ENCODE results near the gene TBC1D17. TPM values are rescaled to one million over a fixed set of nuclear protein-coding genes. Genes with fewer than 3 reads are reported as not detected.

TBC1D17 gene
- total RNA-seq, 1 donor from 2014 or later = 33.9 TPM

DNA sequence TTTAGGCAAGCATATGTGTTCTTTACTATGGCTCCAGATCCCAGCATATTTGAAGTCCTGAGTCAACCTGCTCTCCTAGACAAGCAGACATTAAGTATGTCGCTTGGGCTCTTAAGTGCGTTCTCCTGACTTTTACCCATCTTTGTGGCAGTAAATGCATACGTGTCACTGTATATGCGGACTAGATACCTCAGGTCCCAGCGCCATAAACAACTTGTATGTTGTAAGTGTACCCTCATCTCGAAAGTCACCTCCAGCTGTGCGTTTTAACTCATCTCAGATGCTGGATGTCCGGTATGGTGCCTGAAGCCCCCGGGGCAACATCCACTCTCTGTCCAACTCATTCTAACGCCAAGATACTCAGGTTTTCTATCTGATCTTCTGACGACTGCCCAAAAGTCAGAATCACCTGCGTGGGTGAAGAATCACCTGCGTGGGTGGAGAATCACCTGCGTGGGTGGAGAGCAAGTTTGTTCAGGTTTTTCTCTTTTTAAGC lies 24.8 kb upstream of the TBC1D17 start:
- peaks cover 3% of the 10 kb centered on the region for H3K9me3 Mint-ChIP-seq
- peaks cover 21% of the 10 kb centered on the region for H3K36me3 Mint-ChIP-seq
- H3K4me3 Mint-ChIP-seq = peak overlapping the region; percentile 94
- peaks cover 18% of the 10 kb centered on the region for H3K4me1 Mint-ChIP-seq (ENCODE audit: unreplicated experiment)
- peak overlapping the region; percentile 90 for H3K27ac Mint-ChIP-seq
- DNase-seq (ENCODE audit: extremely low spot score, unreplicated experiment) = no peak
- H3K27me3 Mint-ChIP-seq = no peaks in the 10 kb centered on the region
- TF ChIP-seq, protein P1, sequence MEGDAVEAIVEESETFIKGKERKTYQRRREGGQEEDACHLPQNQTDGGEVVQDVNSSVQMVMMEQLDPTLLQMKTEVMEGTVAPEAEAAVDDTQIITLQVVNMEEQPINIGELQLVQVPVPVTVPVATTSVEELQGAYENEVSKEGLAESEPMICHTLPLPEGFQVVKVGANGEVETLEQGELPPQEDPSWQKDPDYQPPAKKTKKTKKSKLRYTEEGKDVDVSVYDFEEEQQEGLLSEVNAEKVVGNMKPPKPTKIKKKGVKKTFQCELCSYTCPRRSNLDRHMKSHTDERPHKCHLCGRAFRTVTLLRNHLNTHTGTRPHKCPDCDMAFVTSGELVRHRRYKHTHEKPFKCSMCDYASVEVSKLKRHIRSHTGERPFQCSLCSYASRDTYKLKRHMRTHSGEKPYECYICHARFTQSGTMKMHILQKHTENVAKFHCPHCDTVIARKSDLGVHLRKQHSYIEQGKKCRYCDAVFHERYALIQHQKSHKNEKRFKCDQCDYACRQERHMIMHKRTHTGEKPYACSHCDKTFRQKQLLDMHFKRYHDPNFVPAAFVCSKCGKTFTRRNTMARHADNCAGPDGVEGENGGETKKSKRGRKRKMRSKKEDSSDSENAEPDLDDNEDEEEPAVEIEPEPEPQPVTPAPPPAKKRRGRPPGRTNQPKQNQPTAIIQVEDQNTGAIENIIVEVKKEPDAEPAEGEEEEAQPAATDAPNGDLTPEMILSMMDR (conservative IDR thresholded peaks at IDR 0.05) = no peak

DNA sequence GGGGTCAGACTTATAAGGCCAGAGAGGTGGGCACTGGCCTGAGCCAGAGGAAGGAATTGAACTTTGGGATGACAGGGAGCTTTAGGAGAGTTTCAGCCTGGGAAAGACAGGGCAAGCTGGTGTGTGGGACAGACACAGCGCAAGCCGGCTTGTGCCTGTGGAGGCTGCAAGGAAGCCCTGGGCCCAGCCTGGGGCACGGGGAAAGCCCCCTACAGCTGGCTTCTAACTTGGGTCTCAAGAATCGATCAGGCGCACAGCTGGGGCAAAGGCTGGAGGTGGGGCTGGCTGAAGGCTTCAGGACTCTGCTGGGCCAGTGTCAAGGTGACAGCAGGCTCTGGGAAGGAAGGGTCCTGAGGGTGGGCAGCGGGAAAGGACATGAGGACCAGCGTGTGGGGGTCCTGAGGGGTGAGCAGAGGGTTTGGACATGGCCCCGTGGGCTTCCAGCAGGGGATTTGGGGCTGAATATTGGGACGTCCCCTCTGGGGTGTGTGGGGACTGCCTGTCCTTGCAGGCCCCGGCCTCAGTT lies 23.6 kb upstream of the TBC1D17 start:
- TF ChIP-seq, protein P1 (conservative IDR thresholded peaks at IDR 0.05) = no peak
- DNase-seq (ENCODE audit: extremely low spot score, unreplicated experiment) = no peak
- Mint-ChIP-seq H3K27me3 (no peaks in the 10 kb centered on the region), H3K4me1 (ENCODE audit: unreplicated experiment) (peaks cover 18% of the 10 kb centered on the region), H3K4me3 (peak overlapping the region; percentile 81), H3K36me3 (peaks cover 21% of the 10 kb centered on the region), H3K27ac (peak overlapping the region; percentile 68), H3K9me3 (peaks cover 2% of the 10 kb centered on the region)

DNA sequence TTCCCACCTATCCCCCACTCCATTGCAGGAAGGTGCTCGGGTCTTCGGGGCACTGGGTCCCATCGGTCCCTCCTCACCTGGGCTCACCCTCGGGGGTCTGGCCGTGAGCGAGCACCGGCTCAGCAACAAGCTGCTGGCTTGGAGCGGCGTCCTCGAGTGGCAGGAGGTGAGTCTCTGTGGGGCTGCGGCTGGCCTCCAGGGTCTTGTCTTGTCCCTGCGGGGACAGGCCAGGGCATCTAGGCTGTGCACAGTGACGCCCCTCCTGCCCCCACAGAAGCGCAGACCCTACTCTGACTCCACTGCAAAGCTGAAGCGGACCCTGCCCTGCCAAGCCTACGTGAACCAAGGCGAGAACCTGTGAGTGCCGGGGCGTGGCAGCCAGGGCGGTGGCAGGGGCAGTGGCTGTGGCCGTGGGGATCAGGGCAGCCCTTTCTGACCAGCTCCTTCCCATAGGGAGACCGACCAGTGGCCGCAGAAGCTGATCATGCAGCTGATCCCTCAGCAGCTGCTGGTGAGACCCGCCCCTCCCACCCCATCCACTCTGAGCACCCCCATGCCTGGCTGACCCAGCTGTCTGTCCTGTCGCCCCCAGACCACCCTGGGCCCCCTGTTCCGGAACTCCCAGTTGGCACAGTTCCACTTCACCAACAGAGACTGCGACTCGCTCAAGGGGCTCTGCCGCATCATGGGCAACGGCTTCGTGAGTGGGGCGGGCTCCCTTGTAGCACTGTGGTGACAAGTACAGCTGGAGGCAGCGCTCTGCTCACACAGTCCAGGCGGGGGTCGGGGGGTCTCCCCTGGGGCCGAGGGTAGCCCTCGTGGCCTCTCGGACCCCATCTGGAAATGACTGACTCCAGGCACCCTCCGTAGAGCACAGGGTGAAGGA lies 22.9 kb upstream of the TBC1D17 start:
- Mint-ChIP-seq H3K27me3 (no peaks in the 10 kb centered on the region), H3K27ac (no peak overlapping the region), H3K36me3 (peaks cover 19% of the 10 kb centered on the region), H3K4me3 (no peak overlapping the region), H3K4me1 (ENCODE audit: unreplicated experiment) (peaks cover 18% of the 10 kb centered on the region), H3K9me3 (no peaks in the 10 kb centered on the region)
- DNase-seq (ENCODE audit: extremely low spot score, unreplicated experiment) = no peak
- TF ChIP-seq, protein P1 (conservative IDR thresholded peaks at IDR 0.05) = no peak

DNA sequence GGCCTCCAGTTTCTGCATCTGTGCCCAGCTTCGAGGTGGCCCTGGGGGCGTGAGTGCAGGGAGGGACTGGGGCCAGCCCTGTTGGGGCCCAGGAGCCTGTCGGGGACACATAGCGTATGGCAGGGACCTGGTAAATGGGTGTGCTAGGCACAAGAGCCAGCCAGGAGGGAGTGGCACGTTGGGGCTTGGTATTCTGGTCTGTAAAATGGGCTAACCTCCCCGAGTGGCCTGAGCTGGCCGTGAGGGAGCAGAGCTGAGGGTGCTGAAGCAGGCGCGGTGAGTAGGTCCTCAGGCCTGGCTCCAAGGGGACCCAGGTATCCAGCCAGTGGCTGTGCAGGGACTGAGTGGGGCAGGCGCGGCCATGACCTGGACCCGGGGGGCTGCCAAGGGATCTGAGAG lies 22.2 kb upstream of the TBC1D17 start:
- Mint-ChIP-seq H3K27me3 (no peaks in the 10 kb centered on the region), H3K4me3 (no peak overlapping the region), H3K9me3 (no peaks in the 10 kb centered on the region), H3K4me1 (ENCODE audit: unreplicated experiment) (peaks cover 14% of the 10 kb centered on the region), H3K36me3 (peaks cover 12% of the 10 kb centered on the region), H3K27ac (peak overlapping the region; percentile 63)
- TF ChIP-seq, protein P1 (conservative IDR thresholded peaks at IDR 0.05) = no peak
- no peak for DNase-seq (ENCODE audit: extremely low spot score, unreplicated experiment)

DNA sequence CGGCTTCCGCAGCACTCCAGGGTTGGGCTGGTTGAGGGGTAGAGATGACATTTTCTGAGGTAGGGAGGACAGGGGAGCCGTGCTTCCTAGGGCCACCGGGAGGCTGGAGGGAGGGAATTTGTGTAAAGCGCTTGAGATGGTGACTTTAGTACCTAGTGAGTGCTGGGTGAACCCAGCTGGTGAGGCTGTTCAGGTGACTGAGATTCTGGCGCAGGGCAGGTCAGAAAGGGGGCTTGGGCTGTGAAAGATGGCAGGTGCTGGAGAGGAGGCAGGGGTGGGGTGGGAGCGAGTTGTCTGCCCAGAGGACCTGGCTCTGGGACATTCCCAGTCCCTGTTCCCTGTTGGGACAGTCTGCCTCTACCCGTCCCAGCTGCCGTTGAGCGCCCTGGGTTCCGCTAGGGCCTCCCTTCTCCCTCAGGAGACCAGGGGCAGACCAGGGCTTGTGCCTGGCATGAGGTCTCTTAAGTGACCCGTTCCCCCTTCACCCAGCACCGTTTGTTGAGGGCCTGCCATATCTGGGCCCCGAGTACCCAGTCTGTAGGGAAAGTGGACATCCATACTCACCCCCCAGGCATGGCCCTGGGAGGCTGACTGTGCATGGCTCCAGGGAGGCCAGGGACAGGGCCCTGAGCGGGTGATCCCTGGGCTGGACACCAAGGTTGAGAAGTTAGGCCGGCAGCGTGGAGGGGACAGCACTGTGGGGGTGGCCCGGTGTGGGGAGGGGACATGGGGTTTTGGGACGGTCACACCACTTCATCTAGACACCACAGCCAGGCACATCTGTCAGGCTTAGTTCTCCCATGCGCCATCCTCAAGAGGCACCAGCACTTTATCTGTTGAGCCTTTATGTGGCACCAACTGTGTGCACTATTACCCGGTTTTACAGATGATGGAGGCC lies 21.6 kb upstream of the TBC1D17 start:
- Mint-ChIP-seq H3K4me3 (peak overlapping the region; percentile 49), H3K27ac (peak overlapping the region; percentile 63), H3K27me3 (no peaks in the 10 kb centered on the region), H3K9me3 (no peaks in the 10 kb centered on the region), H3K4me1 (ENCODE audit: unreplicated experiment) (peaks cover 15% of the 10 kb centered on the region), H3K36me3 (peaks cover 12% of the 10 kb centered on the region)
- TF ChIP-seq, protein P1 (conservative IDR thresholded peaks at IDR 0.05) = no peak
- no peak for DNase-seq (ENCODE audit: extremely low spot score, unreplicated experiment)

Measured in type B pancreatic cell (in vitro differentiated cells).